IPS-11a (cell line): ENCODE measurements around the gene PGLYRP1.

ENCODE experiments used
- H3K4me3 ChIP-seq: one replicate; pipeline ENCODE4 v1.5.1; 2013; ENCODE audit warnings: low read depth, low read length, control low read depth

The PGLYRP1 gene

DNA sequence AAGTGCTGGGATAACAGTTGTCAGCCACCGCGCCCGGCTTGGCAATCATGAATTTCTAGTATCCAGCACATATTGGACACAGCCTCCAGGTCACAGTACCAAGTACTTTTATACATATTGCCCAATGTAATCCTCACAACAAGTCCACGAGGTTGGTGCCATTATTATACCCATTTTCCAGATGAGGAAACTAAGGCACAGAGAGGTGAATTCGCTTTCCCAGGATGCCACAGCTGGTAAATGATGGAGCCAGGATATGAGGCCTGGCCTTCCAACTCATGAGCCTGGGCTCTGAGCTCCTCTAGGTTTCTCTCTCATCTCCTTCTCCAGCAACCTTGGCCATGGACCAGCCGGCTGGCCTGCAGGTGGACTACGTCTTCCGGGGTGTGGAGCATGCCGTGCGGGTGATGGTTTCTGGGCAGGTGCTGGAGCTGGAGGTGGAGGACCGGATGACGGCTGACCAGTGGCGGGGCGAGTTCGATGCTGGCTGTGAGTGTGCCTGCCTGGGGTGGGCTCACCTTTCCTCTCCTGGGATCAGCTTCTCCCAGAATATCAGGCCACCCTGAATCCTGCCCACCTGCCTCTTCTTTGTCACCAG is 20.1 kb downstream of the PGLYRP1 start:
- H3K4me3 ChIP-seq = no peak overlapping the region

DNA sequence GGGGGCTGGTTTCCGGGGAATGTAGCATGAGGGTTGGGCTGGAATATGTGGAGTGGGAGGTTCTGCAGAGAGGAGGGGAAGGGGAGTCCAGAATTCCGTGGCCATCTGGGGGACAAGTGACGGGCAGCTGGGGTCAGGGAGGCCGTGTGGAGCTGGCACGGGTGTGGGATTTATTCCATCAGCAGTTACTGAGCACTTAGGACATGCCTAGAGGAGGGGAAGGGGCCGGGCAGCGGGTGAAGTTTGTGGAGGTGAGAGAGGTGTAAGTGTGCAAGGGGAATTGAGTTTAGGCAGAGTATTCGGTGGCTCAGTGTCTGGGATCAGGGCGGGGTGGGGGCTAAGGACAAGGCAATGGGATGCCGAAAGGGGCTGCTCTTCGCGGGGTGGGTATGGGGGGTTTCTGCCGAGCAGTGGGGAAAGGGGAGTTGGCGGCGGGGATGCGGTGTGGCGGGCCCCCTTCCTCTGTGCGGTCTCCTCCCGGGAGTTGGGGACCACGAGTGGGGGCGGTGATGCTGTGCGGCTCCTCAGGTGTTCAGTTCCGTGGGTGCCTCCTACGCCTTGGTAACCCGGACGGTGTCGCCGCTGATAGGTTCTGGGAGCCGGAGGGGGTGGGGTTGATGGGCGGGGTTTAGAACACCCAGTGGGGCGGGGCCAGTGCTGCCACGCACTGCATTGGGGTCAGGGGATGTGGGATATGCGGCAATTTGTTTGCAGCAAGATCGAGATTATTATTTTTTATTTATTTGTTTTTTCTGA is 22.2 kb downstream of the PGLYRP1 start:
- H3K4me3 ChIP-seq = peak overlapping the region; percentile 46

- H3K4me3 ChIP-seq = peak overlapping the region; percentile 46
Observed at GRCh38 chr19:45999653-46000121, 23.2 kb downstream of the PGLYRP1 start.

- no peak overlapping the region for H3K4me3 ChIP-seq
Observed at GRCh38 chr19:45998834-45999233, 24.0 kb downstream of the PGLYRP1 start.

GRCh38 chr19:45996933-45997332 is 25.9 kb downstream of the PGLYRP1 start:
- no peak overlapping the region for H3K4me3 ChIP-seq

- H3K4me3 ChIP-seq = peak overlapping the region; percentile 91
Observed at GRCh38 chr19:45995715-45996385, 27.0 kb downstream of the PGLYRP1 start.

GRCh38 chr19:45994998-45995714 is 27.7 kb downstream of the PGLYRP1 start, which contains the start of gene CCDC61:
CCDC61 (plus strand) TSS chr19:45995467; CDS start chr19:46003019, 7,552 bp downstream.
- peak within 1 kb of the TSS; percentile 91 for H3K4me3 ChIP-seq

- peak overlapping the region; percentile 38 for H3K4me3 ChIP-seq
Observed at GRCh38 chr19:45994456-45994997, 28.3 kb downstream of the PGLYRP1 start.

- H3K4me3 ChIP-seq = no peak overlapping the region
Observed at GRCh38 chr19:45990113-45990728, 32.6 kb downstream of the PGLYRP1 start.

DNA sequence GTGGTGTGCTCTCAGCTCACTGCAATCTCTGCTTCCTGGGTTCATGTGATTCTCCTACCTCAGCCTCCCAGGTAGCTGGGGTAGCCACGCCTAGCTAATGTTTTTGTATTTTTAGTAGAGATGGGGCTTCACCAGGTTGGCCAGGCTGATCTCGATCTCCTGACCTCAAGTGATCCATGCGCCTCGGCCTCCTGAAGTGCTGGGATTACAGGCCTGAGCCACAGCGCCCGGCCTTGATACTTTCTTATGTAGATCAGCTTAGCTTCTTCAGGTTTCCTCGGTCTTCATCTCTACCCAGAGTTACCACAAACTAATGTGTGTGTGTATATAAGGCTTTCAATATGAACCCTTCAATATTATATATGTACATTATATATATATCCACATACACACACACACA is 37.5 kb downstream of the PGLYRP1 start:
- H3K4me3 ChIP-seq = no peak overlapping the region

- H3K4me3 ChIP-seq = no peak overlapping the region
Observed at GRCh38 chr19:45981350-45981749, 41.5 kb downstream of the PGLYRP1 start.

DNA sequence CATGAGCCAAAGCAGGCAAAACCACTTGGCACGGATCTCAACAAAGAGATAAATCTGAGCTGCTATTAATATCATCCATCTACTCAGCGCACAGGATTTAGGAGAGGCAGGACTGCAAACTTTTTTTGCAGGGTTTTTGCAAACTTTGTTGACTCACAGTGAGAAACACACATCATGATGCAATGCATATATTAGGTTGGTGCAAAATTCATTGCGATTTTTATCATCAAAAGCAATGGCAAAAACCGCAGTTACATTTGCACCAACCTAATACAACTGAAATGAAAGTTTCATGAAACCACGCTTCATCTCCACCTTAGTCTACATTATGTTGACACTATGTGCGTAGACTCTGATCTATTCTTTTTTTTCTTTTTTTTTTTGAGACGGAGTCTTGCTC is 44.7 kb downstream of the PGLYRP1 start:
- no peak overlapping the region for H3K4me3 ChIP-seq

- no peak overlapping the region for H3K4me3 ChIP-seq
Observed at GRCh38 chr19:45976178-45976577, 46.7 kb downstream of the PGLYRP1 start.

DNA sequence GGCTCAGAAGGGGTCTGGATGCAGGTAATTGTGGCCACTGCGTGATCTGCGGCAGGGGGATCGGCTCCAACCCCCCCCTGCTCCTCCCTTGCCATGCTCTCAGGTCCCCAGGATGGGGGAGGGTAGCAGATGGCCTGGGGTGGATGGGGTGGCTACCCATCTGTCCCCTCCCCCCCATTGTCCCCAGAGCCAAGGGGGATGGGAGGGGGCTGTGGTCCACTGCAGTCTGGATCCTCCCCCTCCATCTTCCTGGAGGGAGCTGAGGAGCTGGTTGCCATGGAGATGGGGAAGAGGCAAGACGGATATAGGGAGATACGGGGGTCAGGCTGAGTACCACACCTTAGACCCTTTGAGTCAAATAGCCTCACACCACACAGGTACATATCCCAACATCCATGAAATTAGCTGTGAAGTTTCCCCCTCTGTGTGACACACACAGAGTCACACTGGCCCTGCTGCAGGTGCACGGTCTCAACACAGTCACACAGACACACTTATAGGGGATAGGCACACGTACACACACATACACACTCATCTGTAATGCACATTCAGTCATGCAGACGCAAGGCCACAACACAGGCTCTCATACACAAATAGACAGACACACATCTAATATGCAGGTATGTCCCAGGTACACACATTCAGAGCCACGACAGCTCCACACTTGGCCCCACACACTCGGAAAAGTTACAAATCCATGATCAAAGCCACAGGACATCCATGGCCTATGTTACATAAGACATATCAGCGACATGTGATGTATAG is 47.4 kb downstream of the PGLYRP1 start:
- H3K4me3 ChIP-seq = no peak overlapping the region

GRCh38 chr19:45973553-45974338 is 49.1 kb downstream of the PGLYRP1 start, which contains the start of gene NOVA2:
NOVA2 (minus strand) TSS chr19:45973865; CDS start chr19:45973351, 514 bp downstream.
- H3K4me3 ChIP-seq = peak within 1 kb of the TSS; percentile 62

- peak overlapping the region; percentile 14 for H3K4me3 ChIP-seq
Observed at GRCh38 chr19:45972947-45973540, 49.8 kb downstream of the PGLYRP1 start.

DNA sequence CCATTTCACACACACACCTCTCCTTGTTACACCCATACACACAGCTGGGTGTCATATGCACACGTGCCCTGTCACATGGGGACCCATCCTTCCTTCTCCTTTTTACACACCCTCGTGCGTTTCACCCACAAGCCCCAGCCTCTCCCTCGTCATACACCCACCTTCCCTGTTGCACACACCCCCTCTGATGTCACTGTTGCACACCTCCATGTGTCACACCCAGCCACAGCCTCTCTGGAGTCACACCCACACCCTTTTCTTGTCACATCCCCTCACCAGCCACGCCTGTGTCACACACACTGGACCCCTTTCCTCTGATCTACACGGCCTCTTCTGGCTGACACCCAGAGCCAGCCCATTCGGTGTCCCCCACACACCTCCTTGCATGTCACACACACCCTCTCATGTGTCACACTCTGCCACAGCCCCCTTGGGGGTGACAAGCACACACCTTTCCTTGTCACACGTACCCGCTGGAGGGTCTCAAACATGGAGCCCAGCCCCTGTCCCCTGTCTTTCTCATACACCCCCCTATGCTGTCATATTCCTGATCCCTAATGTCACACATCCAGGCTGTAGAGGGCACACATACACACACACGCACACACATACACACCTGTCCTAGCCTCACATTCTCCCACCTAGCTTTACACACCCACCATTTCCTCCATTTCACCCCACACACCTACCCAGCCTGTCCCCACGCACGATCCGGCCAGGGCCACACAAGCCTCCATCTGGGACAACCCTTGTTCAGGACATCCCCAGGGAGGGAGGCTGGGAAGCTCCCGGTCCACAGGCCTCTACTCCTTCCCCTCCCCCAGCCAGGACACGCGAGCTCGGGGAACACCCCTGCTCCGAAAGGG is 50.5 kb downstream of the PGLYRP1 start:
- peak overlapping the region; percentile 14 for H3K4me3 ChIP-seq
